Occipital lobe (tissue), 2 donors: ENCODE measurements around the gene CLK3. TPM values are rescaled to one million over a fixed set of nuclear protein-coding genes. Genes with fewer than 3 reads are reported as not detected.
"Not testable (repeated sequence)": the region's sequence is repeated elsewhere in the genome, so short reads cannot be mapped to it uniquely, and the experiment has no call there.

Experiments used
- DNase-seq: peaks from one replicate; lab custom pipeline; 2025; lab: John Stamatoyannopoulos, UW
- total RNA-seq: library from RNA; depleted of rRNA; stranded (reverse); fragments of >200 nt; gene quantifications from one replicate; pipeline ENCODE4 v1.2.3, GENCODE V29; 2014

CLK3 gene
- 27.0 TPM for total RNA-seq

DNA sequence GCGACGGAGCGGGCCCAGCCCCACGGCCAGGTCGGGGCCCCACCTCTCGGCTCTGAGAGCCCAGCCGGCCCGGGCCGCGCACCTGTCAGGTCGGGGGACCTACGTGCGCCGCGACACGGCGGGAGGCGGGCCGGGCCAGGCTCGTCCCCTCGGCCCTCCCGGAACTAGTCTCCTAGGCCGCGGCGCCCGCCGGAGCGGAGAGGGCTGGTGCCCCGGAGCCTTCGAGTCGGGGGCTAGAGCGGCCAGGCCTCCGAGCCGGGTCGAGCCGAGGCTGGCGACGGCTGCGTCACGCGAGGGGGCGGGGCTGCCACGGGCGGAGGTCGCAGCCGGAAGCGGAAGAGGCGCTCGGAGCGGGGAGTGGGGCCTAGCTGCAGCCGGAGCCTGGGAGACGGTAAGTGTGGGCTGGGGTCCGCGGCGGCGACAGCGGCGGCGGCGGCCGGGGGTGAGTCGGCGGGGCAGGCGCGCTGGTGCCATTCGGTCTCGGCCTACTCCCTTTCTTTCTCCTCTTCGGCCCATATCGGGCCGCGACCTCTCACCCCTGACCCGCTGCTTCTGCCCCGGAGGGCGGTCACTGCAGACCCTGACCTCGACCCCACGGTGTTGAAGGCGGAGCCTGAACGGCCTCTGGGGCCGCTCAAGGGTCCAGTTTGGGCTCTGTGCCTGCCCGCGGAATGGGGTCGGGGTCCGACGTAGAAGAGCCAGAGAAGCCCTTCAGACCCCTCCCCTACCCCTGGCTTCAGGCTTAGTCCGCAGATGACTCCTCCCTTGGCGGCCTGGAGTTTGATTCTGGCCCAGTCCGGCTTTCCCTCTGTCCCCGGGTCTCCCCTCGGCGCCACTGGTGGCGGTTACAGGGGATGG is at the start of gene CLK3:
Gene CLK3 (plus strand): TSS at position 329 of the 858 bp plus-strand sequence. CDS start 3,361 bp downstream, outside the sequence.
- peak; percentile 87 for DNase-seq

- DNase-seq, result no peak
These were observed 47.0 kb upstream of the CLK3 start for GRCh38 chr15:74568594-74568993.

DNA sequence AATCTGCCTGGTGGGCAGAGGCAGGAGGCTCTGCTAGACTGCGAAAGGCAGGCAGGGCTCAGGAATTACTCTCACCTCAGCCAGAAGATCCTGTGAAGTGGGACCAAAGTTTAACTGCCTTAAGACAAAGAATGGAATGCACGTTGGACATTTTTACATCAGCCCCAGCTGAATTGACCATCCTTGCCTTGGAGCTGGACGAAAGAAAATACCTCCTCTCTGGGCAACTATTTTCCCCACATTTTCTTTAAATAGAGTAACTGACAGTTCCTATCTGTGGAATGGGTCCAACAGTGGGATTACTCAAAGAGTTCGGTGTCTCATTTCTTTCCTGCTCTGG is 45.9 kb upstream of the CLK3 start:
- no peak for DNase-seq

GRCh38 chr15:74571191-74571590 is 44.4 kb upstream of the CLK3 start:
- DNase-seq, result no peak

DNA sequence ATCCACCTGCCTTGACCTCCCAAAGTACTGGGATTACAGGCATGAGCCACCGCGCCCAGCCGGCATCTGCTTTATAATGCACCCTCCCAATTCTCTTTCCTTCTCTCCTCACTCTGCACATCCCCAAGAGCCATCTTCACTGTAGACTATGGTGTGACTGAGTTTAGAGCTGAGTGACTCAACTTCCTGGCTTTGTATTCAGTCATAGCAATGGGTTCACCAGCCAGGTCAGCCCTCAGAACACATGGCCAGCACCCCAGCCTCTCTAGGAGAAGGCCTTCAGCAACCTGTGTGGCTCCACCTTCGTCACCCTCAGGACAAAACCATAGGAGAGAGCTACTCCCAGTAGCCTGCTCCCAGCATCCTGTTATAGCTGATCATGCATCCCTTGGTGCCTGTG is 41.6 kb upstream of the CLK3 start:
- DNase-seq, result no peak

- DNase-seq, result no peak
These were observed 37.1 kb upstream of the CLK3 start for GRCh38 chr15:74578496-74578994.

DNA sequence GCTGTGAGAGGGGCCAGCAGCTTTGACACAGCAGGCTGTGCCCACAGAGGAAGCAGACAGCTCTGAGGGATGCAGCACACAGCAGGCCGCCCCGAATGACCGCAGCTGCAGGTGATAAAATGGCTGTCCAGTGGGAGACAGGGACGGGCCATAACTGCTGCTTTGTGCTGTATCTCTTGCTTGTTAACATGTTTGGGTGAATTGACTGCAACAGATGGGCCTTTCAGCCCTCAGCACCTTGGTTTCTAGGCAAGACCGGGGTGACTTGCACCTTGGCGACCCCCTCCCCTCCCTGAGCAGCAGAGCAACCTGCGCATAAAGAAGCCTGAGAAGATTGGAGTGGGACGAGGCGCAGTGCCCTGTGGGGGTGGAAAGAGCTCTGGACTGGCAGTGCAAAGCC is 36.6 kb upstream of the CLK3 start:
- no peak for DNase-seq

DNA sequence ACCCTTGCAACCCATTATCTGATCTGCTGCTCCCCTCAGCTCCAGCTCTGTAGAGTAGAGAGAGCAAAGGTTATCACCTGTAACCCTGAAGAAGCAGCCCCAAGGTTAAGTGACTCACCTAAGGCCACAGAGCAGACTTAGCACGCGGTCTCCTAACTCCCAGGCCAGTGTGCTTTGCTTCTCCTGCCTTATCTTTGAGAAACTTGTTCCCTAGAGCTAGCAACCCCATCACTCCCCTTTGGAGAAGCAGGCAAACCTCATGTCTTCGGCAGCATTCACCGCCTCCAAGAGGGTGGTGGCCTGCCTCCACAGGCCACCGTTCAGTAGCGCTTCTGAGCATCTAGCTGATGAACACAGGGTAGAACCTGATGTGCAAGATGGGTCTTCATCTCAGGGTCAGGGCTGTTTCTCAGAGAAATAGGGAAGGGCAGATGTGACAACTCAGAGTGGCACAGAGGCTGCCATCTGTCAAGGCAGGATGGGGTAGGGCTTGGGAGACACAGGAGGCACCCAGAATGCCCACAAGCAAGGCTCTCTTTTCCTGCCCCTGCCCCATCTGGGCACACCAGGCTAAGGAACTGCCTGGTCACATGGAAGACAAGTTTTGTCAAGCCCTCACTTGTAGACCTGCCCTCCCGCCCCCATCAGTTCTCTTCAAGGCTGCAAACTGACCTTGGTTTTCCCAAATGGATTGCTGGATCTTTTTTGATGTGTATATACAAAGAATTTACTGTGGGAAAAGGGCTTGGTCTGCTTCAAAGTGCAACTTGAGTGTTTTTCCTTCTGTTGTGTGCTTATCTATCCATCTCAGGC is 34.9 kb upstream of the CLK3 start:
- DNase-seq, result no peak

GRCh38 chr15:74584204-74584603 is 31.4 kb upstream of the CLK3 start:
- DNase-seq, result no peak

GRCh38 chr15:74584779-74585178 is 30.9 kb upstream of the CLK3 start:
- no peak for DNase-seq

- DNase-seq, result no peak
These were observed 30.4 kb upstream of the CLK3 start for GRCh38 chr15:74585191-74585590.

DNA sequence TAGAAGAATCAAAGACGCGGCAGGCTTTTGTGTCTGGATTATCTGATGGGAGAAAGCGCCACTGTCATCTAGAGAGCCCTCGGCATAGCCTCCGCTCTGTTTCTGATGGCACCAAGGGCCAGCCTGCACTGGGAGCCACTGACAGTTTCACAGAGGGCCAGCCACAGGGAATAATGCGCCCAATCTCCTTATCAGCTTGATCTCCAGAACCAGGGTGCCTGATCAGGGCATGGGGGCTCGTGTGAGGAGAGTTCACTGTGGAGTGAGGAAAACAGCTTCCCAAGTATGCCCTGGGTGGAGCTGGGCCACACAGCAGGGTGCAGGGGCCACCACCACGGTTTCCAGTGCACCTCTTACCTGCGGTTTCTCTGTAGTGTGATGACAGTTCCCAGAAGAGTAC is 29.8 kb upstream of the CLK3 start:
- no peak for DNase-seq

GRCh38 chr15:74589826-74590225 is 25.8 kb upstream of the CLK3 start:
- no peak for DNase-seq

DNA sequence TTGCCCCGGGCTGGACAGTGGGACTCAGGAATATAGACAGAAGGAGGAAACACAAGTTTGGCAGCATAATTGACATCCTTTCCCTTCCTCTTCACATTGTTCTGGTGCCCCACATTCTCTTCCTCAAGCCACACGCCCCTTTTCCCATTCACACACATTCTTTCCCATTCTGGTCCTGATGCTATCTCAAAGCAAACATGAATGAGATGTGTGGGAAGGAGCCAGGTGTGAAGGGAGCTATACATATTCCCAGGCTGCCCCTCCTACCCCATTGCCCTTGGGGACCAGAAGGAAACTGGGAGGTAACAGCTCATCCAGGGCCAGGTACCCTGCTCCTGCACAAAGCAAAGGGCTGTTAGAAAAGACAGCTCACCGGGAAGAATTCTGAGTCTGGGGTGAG is 23.4 kb upstream of the CLK3 start:
- DNase-seq, result no peak

DNA sequence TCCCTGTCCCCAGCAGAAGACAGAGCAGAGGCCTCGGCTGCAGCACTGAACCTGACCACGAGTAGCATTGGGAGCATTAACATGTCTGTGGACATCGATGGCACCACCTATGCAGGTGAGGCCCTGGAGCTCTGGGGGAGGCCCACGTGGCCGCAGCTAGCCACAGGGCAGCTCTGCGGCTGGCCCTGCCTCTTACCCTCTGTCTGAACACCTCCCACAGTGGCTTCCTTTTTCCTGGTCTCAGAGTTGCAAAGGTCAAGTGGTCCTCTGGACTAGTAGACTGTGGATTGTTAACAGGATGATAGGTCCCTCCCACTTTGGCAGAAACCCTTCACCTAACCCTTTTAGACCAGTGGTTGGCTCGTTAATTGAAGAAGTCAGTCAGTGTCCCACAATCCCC is 22.5 kb upstream of the CLK3 start:
- no peak for DNase-seq

GRCh38 chr15:74594455-74594854 is 21.2 kb upstream of the CLK3 start:
- no peak for DNase-seq

DNA sequence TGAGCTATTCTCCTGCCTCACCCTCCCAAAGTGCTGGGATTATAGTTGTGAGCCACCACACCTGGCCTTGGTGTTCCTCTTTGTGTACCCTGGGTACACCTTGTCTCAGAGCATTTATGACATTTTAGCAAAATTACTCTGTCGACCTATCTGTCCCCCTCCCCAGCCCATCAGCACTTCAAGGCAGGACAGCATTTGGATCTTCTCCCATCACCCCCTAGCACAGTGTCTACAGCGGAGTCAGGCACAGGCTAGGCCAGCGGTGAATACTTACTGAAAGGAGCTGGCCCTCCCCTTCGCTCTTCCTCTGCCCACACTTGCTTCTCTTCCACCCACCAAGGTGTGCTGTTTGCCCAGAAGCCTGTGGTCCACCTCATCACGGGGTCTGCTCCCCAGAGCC is 20.4 kb upstream of the CLK3 start:
- no peak for DNase-seq

DNA sequence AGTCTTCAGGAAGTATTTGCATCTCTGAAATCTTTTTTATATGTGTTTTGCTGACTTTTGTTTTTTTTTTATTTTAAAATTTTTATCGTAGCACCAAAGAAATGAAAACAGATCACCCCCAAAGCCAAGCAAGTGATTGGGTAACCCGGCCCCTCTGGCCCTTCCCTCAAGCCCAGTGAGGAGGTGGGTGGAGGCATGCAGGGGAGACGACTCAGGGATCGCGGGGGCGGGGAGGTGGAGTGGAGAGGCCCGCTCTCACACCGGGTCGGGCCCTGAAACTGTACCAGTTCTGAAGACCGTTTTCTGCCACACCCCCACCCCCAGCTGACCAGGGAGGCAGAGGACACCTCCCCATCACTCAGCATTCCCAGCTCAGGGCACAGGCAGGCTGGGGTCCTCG is 18.9 kb upstream of the CLK3 start:
- DNase-seq, result not testable (repeated sequence)

- DNase-seq, result not testable (repeated sequence)
These were observed 18.4 kb upstream of the CLK3 start for GRCh38 chr15:74597146-74597705.

- peak; percentile 89 for DNase-seq
These were observed 17.4 kb upstream of the CLK3 start for GRCh38 chr15:74598126-74598842.

- no peak for DNase-seq
These were observed 16.5 kb upstream of the CLK3 start for GRCh38 chr15:74599156-74599555.
